ENCODE data around the gene SPDYA.
"Not testable (repeated sequence)": the region's sequence is repeated elsewhere in the genome, so short reads cannot be mapped to it uniquely, and the experiment has no call there.

Gene SPDYA

GRCh38 chr2:28810384-28811285 is at the start of gene SPDYA:
Gene SPDYA (plus strand): TSS chr2:28810834. CDS start chr2:28816015, 5,181 bp downstream.
- DNase-seq = peak; percentile 86

GRCh38 chr2:28761420-28761819 is 49.2 kb upstream of the SPDYA start:
- no peak for DNase-seq

- no peak for DNase-seq
Observed at GRCh38 chr2:28764909-28765711, 45.5 kb upstream of the SPDYA start.

GRCh38 chr2:28766070-28766469 is 44.6 kb upstream of the SPDYA start:
- DNase-seq = no peak

GRCh38 chr2:28767337-28767736 is 43.3 kb upstream of the SPDYA start:
- no peak for DNase-seq

- no peak for DNase-seq
Observed at GRCh38 chr2:28768422-28768821, 42.2 kb upstream of the SPDYA start.

GRCh38 chr2:28768952-28769351 is 41.7 kb upstream of the SPDYA start:
- no peak for DNase-seq

- DNase-seq = no peak
Observed at GRCh38 chr2:28772351-28772750, 38.3 kb upstream of the SPDYA start.

GRCh38 chr2:28776471-28776870 is 34.2 kb upstream of the SPDYA start:
- no peak for DNase-seq

GRCh38 chr2:28778392-28778791 is 32.2 kb upstream of the SPDYA start:
- no peak for DNase-seq

- DNase-seq = no peak
Observed at GRCh38 chr2:28779001-28779400, 31.6 kb upstream of the SPDYA start.

GRCh38 chr2:28780496-28780895 is 30.1 kb upstream of the SPDYA start:
- DNase-seq = no peak

GRCh38 chr2:28782423-28782822 is 28.2 kb upstream of the SPDYA start:
- DNase-seq = no peak

GRCh38 chr2:28784570-28784969 is 26.1 kb upstream of the SPDYA start:
- DNase-seq = not testable (repeated sequence)

- DNase-seq = no peak
Observed at GRCh38 chr2:28796620-28797019, 14.0 kb upstream of the SPDYA start.

- no peak for DNase-seq
Observed at GRCh38 chr2:28801726-28802125, 8.9 kb upstream of the SPDYA start.

- DNase-seq = no peak
Observed at GRCh38 chr2:28802975-28803429, 7.6 kb upstream of the SPDYA start.

- no peak for DNase-seq
Observed at GRCh38 chr2:28809927-28810326, 707 bp upstream of the SPDYA start.

GRCh38 chr2:28818053-28818452 is 7.4 kb downstream of the SPDYA start:
- no peak for DNase-seq

GRCh38 chr2:28821295-28821958 is 10.8 kb downstream of the SPDYA start:
- peak; percentile 45 for DNase-seq

- no peak for DNase-seq
Observed at GRCh38 chr2:28822036-28822435, 11.4 kb downstream of the SPDYA start.

GRCh38 chr2:28824207-28824606 is 13.6 kb downstream of the SPDYA start:
- DNase-seq = no peak

- DNase-seq = no peak
Observed at GRCh38 chr2:28824870-28825269, 14.2 kb downstream of the SPDYA start.

Measured in activated naive CD4-positive, alpha-beta T cell treated with anti-CD3 and anti-CD28 coated beads, Interleukin-2, amount 50 U/mL, for 16 hours (primary cell).